GM12873 (cell line): ENCODE data around the gene PRR19.

Experiments used
- CTCF ChIP-seq: IDR thresholded peaks from 2 replicates; pipeline ENCODE4 v1.5.1; 2012; ENCODE audit warnings: low read depth, mild to moderate bottlenecking, moderate library complexity, low read length, control low read depth; ENCODE audit not compliant: insufficient read depth; ENCODE audit errors: missing control alignments

PRR19 gene

GRCh38 chr19:42275103-42275502 lies 26.8 kb upstream of the PRR19 start:
- TF ChIP-seq CTCF, result no peak

GRCh38 chr19:42275517-42275916 lies 26.4 kb upstream of the PRR19 start:
- no peak for TF ChIP-seq CTCF

DNA sequence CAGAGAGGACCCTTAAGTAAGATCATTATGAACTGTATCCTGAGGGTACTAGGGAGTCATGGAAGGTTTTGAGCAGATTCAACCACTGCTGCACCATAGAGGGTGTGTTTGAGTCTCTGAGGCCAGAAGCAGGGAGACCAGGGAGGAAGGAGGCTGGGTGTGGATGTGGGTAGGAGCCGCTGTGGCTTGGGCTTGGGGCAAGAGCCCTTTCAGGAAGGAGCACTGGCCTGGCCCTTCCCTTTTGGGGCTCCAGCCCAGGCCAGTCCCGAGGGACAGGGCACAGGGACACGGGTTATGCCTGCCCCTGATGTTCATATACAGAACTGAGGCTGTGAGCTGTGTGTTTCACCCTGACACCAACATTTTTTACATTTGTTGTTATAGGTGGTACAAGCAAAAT lies 25.6 kb upstream of the PRR19 start:
- no peak for TF ChIP-seq CTCF

- TF ChIP-seq CTCF, result no peak
Observed at GRCh38 chr19:42276821-42277220, 25.1 kb upstream of the PRR19 start.

DNA sequence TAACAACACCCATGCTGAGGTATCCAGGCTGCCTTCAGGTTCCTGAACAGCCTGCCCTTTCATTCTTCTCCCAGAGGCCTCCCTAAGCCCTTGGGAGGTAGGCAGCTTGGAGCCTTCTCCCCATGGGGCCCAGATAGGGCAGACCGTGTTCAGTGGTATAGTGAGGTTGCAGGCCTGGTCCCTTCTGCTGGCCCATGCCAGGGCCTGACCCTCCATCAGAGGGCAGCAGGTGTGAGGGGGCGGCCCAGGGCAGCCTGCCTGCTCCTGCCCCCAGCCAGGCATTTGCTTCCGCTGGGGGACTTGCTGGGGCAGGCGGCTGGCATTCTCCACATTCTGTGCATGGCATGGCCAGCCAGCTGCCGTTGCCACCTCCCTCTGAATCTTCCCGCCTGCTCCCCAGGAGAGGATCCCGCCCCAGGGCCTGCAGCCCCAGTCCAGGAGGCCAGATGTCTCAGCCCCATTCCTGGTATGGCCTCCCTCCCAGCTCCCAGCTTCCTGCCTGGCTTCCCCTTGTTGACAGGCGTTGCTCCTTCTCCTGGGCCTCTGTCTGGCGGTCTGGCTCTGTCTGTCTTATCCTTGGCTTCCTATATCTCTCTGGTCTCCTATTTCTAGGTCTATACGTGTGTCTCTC lies 24.0 kb upstream of the PRR19 start:
- TF ChIP-seq CTCF, result no peak

DNA sequence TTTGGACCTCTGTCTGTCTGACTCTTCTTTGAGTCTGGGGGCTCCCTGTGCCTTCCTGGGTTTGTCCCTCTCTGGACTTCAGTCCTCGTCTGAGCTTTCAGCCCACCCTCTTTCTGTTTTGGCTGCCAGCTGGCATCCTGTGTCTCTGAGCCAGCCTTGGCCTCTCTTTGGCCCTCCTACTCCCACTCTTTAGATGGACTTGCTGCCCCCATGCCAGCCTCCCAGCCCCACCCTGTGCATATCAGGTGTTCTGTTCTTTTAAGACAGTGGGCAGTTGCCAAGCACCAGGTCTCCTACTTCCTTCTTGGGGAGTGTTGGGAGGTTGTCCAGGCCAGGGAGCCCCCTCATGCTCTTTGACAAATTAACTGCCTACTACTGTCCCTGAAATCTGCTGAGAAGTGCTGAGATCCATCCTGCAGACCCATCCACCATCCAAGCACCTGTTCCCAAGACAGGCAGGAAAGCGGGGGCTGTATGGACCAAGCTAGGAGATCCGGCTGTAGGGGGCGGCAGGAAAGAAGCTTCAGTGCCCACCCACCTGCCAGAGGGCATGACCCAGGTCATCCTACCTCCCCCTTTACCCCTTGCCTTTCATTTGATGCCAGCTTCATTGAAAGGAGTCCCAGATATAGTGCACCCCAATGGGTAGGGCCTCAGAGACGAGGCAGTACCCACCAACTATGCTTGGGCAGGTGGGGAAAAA lies 23.3 kb upstream of the PRR19 start:
- no peak for TF ChIP-seq CTCF

GRCh38 chr19:42279155-42279901 lies 22.6 kb upstream of the PRR19 start:
- no peak for TF ChIP-seq CTCF
